ENCODE measurements around the gene TAX1BP1. TPM values are rescaled to one million over a fixed set of nuclear protein-coding genes. Genes with fewer than 3 reads are reported as not detected.

Gene TAX1BP1
- polyA plus RNA-seq (ENCODE audit: insufficient read length in 3 of 3): 100 to 1,000 TPM in 2 of 3 donors, 10 to 100 TPM in 1; 99.8 to 118 (median 116) TPM
- long read RNA-seq, donor 1, transcript TAX1BP1-201 (17 exons, 2,478 nt): major isoform, 15 of 53 reads
- long read RNA-seq, donor 1, partial matches to known transcripts: 34 of 53 reads
- long read RNA-seq, donor 1, other reads (novel, unspliced or antisense): 0 of 53 reads
- long read RNA-seq, donor 2, transcript TAX1BP1-202 (17 exons, 2,892 nt): minor isoform, 5 of 75 reads
- long read RNA-seq, donor 2, transcript TAX1BP1-201 (17 exons, 2,478 nt): major isoform, 19 of 75 reads
- long read RNA-seq, donor 2, partial matches to known transcripts: 51 of 75 reads
- long read RNA-seq, donor 2, other reads (novel, unspliced or antisense): 0 of 75 reads
- long read RNA-seq, donor 3, transcript TAX1BP1-201 (17 exons, 2,478 nt): major isoform, 13 of 73 reads
- long read RNA-seq, donor 3, partial matches to known transcripts: 57 of 73 reads
- long read RNA-seq, donor 3, other reads (novel, unspliced or antisense): 0 of 73 reads
- long read RNA-seq, donor 4, transcript TAX1BP1-201 (17 exons, 2,478 nt): major isoform, 22 of 43 reads
- long read RNA-seq, donor 4, partial matches to known transcripts: 15 of 43 reads
- long read RNA-seq, donor 4, other reads (novel, unspliced or antisense): 0 of 43 reads
- long read RNA-seq, donor 5, transcript TAX1BP1-201 (17 exons, 2,478 nt): major isoform, 9 of 64 reads
- long read RNA-seq, donor 5, partial matches to known transcripts: 55 of 64 reads
- long read RNA-seq, donor 5, other reads (novel, unspliced or antisense): 0 of 64 reads
- long read RNA-seq, donor 6, transcript TAX1BP1-202 (17 exons, 2,892 nt): minor isoform, 5 of 151 reads
- long read RNA-seq, donor 6, transcript TAX1BP1-201 (17 exons, 2,478 nt): major isoform, 15 of 151 reads
- long read RNA-seq, donor 6, partial matches to known transcripts: 128 of 151 reads
- long read RNA-seq, donor 6, other reads (novel, unspliced or antisense): 0 of 151 reads
- long read RNA-seq, donor 7, transcript TAX1BP1-201 (17 exons, 2,478 nt): major isoform, 8 of 113 reads
- long read RNA-seq, donor 7, partial matches to known transcripts: 99 of 113 reads
- long read RNA-seq, donor 7, other reads (novel, unspliced or antisense): 0 of 113 reads
- long read RNA-seq, donor 8, partial matches to known transcripts: 5 of 8 reads
- long read RNA-seq, donor 8, other reads (novel, unspliced or antisense): 0 of 8 reads
- long read RNA-seq, donor 9, transcript TAX1BP1-201 (17 exons, 2,478 nt): major isoform, 19 of 77 reads
- long read RNA-seq, donor 9, partial matches to known transcripts: 49 of 77 reads
- long read RNA-seq, donor 9, other reads (novel, unspliced or antisense): 5 of 77 reads
- long read RNA-seq, donor 10, transcript TAX1BP1-201 (17 exons, 2,478 nt): major isoform, 11 of 45 reads
- long read RNA-seq, donor 10, partial matches to known transcripts: 30 of 45 reads
- long read RNA-seq, donor 10, other reads (novel, unspliced or antisense): 0 of 45 reads
- long read RNA-seq, donor 11, transcript TAX1BP1-201 (17 exons, 2,478 nt): major isoform, 5 of 64 reads
- long read RNA-seq, donor 11, partial matches to known transcripts: 56 of 64 reads
- long read RNA-seq, donor 11, other reads (novel, unspliced or antisense): 0 of 64 reads
- long read RNA-seq, donor 12, transcript TAX1BP1-201 (17 exons, 2,478 nt): major isoform, 31 of 100 reads
- long read RNA-seq, donor 12, transcript TAX1BP1-202 (17 exons, 2,892 nt): minor isoform, 9 of 100 reads
- long read RNA-seq, donor 12, partial matches to known transcripts: 59 of 100 reads
- long read RNA-seq, donor 12, other reads (novel, unspliced or antisense): 0 of 100 reads
- long read RNA-seq, donor 13, partial matches to known transcripts: 74 of 76 reads
- long read RNA-seq, donor 13, other reads (novel, unspliced or antisense): 0 of 76 reads
- long read RNA-seq, donor 14, transcript TAX1BP1-201 (17 exons, 2,478 nt): major isoform, 5 of 162 reads
- long read RNA-seq, donor 14, partial matches to known transcripts: 153 of 162 reads
- long read RNA-seq, donor 14, other reads (novel, unspliced or antisense): 0 of 162 reads
- long read RNA-seq, donor 15, transcript TAX1BP1-202 (17 exons, 2,892 nt): minor isoform, 5 of 95 reads
- long read RNA-seq, donor 15, transcript TAX1BP1-201 (17 exons, 2,478 nt): major isoform, 36 of 95 reads
- long read RNA-seq, donor 15, partial matches to known transcripts: 50 of 95 reads
- long read RNA-seq, donor 15, other reads (novel, unspliced or antisense): 0 of 95 reads
- long read RNA-seq, donor 16, transcript TAX1BP1-201 (17 exons, 2,478 nt): major isoform, 13 of 71 reads
- long read RNA-seq, donor 16, partial matches to known transcripts: 55 of 71 reads
- long read RNA-seq, donor 16, other reads (novel, unspliced or antisense): 0 of 71 reads

DNA sequence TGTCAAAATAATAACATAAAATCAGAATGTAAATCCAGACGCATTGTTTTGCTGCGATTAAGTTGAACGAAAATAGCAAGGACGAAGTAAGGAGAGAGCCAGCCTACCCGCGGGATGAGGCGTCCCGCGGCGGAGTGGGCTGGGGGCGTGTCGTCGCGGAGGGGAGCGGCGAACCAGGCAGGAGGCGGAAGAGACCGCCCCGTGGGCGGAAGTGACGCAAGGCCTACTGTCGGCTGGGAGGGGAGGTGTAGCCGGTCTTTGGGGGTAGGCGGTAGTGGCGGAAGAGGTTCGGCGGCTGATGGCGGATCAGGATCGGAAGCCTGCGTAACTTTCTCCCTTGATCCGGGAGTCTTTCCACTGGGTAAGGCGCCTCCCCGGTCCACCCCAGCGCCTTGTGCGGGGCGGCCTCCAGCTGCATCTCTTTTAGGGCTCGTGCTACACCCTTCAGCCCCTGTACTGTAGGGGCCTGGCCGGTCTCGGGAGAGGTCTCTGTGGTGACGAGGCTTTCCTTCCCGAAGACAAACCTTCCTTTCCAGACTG is at the start of gene TAX1BP1:
Gene TAX1BP1 (plus strand): TSS at position 254 of the 540 bp plus-strand sequence. CDS start 8,363 bp downstream, outside the sequence.
- peak; percentile 96 for DNase-seq

DNA sequence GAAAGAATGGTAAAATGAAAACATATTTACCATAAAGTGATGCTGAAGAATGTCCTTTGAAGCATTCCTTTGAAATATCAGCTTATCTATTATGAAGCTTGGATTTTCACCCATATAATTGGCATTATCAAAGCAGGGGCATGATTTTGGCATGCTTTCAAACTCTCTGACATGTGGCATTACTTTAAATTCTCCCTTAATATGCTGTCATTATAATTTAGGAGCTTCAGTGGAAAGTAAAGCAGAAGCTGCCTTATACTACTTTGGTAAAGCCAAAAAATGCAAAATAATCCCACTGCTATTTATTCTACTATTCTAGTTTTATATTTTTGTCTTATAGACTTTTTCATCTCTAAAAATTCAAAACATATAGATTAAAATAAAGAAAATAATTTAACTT is 49.3 kb upstream of the TAX1BP1 start:
- no peak for DNase-seq

DNA sequence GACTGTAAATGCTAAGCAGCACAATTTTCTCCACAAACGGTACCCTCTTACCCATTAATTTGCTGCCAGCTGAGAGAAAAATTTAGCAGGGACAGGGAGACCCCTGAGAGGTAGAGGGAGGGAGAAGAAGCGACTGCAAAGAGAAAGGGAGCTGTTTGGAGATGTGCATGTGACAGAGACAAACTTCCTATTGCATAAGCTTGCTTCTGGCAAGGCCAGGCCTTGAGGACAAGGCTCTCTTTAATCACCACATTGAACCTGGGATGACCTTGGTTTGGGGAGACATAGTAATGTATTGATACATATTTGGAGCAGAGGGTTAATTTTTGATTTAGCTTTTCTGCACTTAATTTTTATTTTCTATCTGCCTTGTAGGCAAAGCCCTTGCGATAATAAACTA is 46.2 kb upstream of the TAX1BP1 start:
- DNase-seq: no peak

DNA sequence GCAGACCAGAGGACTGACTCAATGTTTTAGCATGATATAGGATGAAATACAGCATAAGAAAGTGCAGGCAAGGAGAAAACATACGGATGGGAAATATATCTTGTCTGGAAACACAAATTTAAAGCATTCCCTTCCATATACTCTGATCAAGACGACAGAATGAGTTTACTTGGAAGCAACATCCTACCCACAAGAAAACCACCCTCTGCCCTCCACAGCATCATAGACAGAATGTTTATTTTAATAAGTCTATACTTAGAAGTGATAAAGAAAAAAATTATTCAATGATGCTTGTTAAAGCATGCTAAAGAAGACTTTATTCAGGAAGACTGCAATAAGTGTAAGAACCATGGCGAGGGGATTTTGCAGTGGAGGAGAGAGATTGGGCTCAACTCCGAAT is 44.9 kb upstream of the TAX1BP1 start:
- DNase-seq: no peak

DNA sequence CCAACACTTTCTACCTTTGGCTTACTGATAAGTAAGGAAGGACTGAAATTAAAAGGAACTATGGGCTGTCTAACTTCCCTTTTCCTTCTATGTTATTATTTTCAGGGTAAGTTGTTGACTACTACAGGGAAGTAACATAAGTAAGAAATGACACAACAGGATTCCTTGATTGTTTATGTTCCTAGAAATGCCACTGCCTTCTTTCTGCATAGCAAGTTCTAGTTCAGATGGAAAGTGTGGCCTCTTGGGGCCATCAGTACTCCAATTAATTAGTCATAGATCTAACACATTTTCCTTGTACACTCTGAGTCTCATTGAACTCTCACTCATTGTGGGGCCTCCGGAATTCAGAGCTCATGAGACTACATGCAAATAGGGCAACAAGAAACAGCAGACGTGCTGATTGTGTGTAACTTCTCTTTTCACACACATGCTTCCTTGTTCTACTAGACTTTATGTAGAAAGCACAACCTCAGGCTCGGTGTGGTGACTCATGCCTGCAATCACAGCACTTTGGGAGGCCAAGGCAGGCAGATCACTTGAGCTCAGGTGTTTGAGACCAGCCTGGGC is 42.0 kb upstream of the TAX1BP1 start:
- DNase-seq: no peak

DNA sequence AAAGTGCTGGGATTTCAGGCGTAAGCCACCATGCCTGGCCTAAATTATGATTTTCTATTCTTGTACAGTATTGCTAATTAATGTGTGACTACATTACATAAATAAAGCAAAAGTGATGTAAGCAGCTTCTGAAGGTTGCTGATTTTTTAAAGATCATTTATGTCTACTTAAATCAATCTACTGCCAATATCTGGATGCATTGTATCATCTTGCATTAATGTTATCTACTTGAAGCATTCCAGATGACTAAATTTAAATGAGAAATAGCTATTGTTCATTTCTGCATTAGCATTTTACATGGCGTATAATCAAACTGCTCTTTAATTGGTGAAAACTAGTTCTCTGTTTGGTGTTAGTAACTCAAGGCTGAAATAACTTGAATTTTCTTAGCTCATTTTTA is 40.2 kb upstream of the TAX1BP1 start:
- no peak for DNase-seq

DNA sequence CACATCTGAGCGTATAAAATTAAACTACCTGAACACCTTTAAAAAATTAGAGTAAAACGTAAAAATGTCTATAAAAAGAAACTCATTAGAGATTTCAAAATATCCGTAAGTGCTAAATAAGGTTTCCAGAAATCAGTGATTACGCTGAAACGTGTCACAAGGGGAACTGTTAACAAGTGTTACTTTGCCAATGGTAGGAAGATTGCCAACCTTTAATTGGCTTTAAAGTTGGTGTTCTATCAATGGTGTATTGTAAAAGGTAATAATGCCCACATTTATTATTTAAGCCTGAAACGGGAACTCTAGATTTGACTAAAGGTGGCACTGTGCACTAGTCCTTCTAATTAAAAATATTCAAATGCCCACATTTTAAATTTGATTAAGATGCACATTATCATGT is 39.5 kb upstream of the TAX1BP1 start:
- no peak for DNase-seq

DNA sequence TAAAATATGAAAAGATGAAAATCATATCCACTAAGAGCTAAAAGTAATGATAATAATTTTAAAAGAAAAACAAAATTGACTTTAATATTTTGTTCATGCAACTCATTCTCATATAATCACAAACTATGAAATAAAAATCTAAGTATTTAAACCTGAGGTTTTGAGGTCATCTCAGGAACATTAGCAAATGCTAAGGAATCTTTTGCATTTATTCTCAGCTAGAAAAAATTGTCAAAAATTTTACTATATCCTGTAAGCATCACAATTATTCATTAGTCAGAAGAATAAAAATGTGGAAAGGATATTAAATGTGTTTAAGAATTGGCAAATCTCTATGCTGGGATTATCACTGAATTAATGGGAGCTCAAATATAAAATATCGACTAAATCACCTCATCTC is 36.8 kb upstream of the TAX1BP1 start:
- no peak for DNase-seq

DNA sequence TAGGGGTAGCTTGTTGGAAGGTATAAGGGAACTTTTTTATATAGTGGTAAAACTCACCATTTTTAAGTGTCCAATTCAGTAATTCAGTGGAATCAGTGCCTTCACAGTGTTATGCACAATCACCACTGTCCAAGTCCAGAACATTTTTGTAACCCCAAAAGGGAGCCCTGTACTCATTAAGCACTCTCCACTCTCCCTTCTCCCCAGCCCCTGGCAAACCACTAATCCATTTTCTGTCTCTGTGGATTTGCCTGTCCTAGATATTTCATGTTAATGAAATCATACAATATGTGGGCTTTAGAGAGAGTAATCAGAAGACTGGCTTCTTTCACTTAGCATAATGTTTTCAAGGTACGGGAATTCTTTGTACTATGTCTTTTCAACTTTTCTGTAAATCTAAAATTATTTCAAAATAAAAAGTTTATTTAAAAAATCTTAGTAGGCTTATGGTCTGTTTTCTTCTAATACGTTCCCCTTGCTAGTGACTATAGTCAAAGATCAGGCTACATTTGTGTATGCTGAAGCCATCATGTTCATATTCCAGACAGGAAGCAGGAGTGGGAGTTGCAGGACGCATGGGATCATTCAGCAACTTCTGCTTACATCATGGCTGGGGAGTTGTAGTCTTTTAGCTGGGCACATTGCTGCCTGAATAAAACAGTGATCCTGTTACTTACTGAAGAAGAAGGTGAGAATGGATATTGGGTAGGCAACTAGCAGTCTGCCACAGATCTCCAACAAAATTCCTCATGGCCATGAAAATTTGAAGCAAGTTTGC is 35.4 kb upstream of the TAX1BP1 start:
- DNase-seq: no peak

DNA sequence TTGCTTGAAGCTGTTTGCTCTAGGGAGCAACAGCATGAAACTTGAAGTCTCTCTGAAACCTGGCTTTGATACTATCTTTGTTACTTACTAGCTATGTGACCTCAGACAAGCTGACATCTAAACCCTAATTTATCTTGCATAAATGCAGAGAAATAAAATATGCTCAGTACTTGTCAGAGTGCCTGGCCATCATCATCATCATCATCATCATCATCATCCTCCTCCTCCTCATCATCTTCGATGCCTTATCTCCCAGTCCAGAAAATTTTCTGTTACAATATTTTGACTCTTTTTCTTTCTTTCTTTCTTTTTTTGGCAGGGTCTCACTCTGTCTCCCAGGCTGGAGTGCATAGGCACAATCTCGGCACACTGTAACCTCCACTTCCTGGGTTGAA is 34.8 kb upstream of the TAX1BP1 start:
- DNase-seq: no peak

DNA sequence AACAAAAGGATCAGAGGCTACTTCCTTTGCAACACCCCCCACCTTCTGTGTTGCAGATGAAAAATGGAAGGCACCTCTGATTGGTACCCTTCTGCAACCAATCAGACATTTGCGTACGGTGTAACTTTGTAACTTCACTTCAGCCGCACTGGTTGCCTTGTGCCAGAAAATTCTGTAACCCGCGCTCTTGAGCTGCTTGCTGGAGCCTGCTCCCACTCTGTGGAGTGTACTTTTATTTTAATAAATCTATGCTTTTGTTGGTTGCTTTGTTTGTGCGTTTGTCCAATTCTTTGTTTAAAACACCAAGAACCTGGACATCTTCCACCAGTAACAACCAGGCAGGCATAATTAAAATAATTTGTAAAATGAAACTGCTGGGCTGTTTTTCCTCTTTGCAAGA is 31.5 kb upstream of the TAX1BP1 start:
- no peak for DNase-seq

DNA sequence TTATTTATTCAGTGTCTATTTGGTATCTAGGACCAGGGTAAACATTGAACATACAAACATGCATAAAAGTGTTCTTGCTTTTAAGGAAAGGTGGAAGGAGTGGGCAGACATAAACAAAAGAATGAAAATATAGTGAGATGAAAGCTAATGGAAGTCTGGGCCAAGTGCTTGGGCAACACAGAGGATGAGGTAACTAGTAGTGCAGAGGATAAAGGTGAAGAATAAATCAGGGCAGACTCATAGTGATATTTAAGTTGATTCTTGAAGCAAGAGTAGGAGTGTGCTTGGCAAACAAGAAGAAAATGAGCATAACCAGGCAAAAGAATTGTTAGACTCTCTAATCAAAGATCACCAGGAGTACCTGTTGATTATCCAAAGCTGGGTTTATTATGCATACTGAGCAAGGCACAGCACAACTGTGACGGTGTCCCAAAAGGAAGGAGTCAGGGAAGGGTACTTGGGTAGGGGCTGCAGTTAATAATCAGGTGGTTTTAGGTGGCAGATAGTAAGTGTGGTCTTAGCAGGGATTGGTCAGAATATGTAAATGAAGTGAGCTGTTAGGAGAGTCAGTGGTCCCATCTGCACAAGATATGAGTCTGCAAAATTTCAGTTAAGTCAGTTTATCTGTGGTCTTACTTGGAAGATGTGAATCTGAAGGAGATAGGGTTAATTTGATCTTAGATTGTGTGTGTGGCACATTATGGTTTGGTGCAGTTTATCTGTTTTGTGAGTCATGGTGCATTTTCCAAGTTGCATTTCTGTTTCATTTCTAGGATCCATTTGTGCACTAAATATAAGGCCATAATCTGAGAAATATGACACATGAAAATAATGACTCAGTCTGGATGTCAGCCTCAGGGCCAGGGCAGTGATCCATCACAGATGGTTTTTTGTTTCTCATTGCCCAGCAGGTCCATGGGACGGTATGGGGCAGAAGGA is 30.6 kb upstream of the TAX1BP1 start:
- no peak for DNase-seq

DNA sequence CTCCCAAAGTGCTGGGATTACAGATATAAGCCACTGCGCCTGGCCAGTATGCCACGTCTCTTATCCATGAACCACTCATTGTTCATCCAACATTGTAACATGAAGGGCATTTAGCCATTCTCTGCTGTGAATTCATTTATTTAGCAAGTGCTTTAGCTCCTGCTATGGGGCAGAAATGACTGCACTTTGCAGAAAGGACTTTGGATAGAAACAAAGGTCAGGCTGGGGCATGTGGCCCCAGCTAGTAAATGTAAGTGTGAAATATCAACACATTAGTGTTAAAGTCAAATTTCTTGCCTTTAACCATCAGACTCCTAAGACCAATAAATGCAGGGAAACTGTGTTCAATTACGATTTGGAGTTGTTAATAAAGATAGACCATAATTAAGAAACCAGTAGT is 27.7 kb upstream of the TAX1BP1 start:
- no peak for DNase-seq

DNA sequence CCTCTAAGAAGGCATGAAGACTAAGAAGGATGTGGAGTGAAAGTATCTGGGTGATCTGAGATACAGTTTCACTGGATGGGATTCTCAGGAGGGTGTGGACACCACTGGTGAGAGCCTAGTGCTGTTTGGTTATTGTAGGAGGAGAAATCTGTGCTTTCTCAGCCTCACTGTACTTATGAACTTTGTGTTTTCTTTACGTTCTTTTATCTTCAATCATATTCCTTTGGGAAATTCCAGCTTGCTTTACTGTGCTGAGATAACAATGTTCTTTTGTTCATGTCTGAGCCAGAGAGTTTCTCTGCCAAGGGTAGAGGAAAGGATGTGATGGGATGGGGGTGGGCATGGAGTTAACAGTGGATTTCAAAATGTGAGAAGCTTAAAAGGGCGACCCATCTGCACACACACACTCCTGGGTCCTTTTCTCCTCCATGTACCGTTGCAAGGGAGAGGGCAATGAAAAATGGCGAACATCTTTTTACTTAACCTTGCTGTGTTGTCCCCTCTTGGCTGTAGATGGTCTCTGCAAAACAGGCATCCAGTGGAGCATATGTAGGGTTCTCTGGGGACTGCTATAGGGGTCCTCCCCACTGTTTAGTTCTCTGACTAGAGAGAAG is 25.0 kb upstream of the TAX1BP1 start:
- peak; percentile 26 for DNase-seq

DNA sequence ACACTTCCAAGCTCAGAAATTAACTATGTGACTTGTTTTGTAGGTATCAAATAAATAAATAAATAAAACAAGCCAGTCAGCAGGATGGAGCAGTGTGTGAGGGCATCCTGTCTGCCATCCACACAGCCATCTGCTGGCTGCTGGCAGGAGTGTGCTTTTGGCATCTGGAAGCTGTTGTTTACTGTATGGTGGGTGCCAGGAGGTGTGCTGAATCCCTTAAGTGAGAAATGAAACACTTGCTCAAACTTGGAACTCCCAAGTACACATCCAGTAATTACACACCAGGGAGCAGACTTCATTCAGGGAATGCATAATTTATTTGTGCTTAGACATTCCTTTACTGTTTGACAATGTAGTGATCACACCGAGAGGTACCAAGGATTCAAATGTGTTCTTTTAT is 16.9 kb upstream of the TAX1BP1 start:
- DNase-seq: no peak

DNA sequence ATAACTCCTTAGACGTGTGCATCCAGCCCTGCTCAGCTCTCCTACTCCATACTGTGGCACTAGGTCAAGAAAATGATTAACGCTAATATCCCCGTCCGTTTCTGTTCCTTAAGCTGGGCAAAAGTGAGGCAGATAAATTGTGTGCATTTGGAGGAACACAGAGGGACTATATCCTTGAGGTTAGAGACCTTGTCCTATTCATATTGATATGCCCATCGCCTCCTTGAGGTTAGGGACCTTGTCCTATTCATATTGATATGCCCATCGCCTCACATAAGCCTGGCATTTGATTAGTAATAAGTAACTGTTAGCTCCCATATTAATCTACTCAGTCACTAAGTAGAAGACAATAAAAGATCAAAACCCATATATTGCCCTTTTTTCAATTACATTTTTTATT is 12.9 kb upstream of the TAX1BP1 start:
- DNase-seq: no peak
